SJSA1 (cell line): ENCODE measurements around the gene SEMA5B. TPM values are rescaled to one million over a fixed set of nuclear protein-coding genes. Genes with fewer than 3 reads are reported as not detected.

ENCODE experiments used
- DNase-seq, 2 experiments: peaks; one replicate each; pipeline ENCODE4 v3.0.0-alpha.2; 2015 to 2020; ENCODE audit warnings: low spot score in 2 of 2, low read depth in 1 of 2
- H3K27ac ChIP-seq: fragments of 250-450 bp; sonication (Bioruptor Pico); 2 replicates; pipeline ENCODE4 v1.5.1; 2020; ENCODE audit warnings: mild to moderate bottlenecking, moderate library complexity
- H3K27me3 ChIP-seq: fragments of 250-450 bp; sonication (Bioruptor Pico); replicated peaks from 2 replicates; pipeline ENCODE4 v1.5.1; 2020; ENCODE audit warnings: mild to moderate bottlenecking, moderate library complexity
- H3K36me3 ChIP-seq: fragments of 250-450 bp; sonication (Bioruptor Pico); 2 replicates; pipeline ENCODE4 v1.5.1; 2020; ENCODE audit warnings: mild to moderate bottlenecking
- H3K4me1 ChIP-seq: fragments of 250-450 bp; sonication (Bioruptor Pico); replicated peaks from 2 replicates; pipeline ENCODE4 v1.6.1; 2021; ENCODE audit warnings: mild to moderate bottlenecking
- H3K4me3 ChIP-seq: fragments of 250-450 bp; sonication (Bioruptor Pico); 2 replicates; pipeline ENCODE4 v1.5.1; 2020; ENCODE audit warnings: mild to moderate bottlenecking
- H3K9me3 ChIP-seq: fragments of 250-450 bp; sonication (Bioruptor Pico); replicated peaks from 2 replicates; pipeline ENCODE4 v1.5.1; 2020; ENCODE audit warnings: mild to moderate bottlenecking
- total RNA-seq: library from RNA; depleted of rRNA; stranded (reverse); fragments of >200 nt; shearing (Covaris generic); gene quantifications from 2 replicates; pipeline ENCODE4 v1.2.3, GENCODE V29; 2014

SEMA5B gene
- total RNA-seq, 1 experiment from 2014 or later = not detected

GRCh38 chr3:122992133-122992532 is 35.4 kb downstream of the SEMA5B start:
- H3K4me3 ChIP-seq = no peak overlapping the region
- no peak for DNase-seq
- H3K27me3 ChIP-seq = peaks cover 32% of the 10 kb centered on the region
- H3K4me1 ChIP-seq = no peaks in the 10 kb centered on the region
- no peaks in the 10 kb centered on the region for H3K36me3 ChIP-seq
- H3K27ac ChIP-seq = no peak overlapping the region
- H3K9me3 ChIP-seq = no peaks in the 10 kb centered on the region

- no peaks in the 10 kb centered on the region for H3K36me3 ChIP-seq
- no peaks in the 10 kb centered on the region for H3K4me1 ChIP-seq
- peaks cover 28% of the 10 kb centered on the region for H3K27me3 ChIP-seq
- DNase-seq = no peak
- no peak overlapping the region for H3K4me3 ChIP-seq
- H3K9me3 ChIP-seq = no peaks in the 10 kb centered on the region
- H3K27ac ChIP-seq = no peak overlapping the region
Observed at GRCh38 chr3:122991236-122991985, 36.2 kb downstream of the SEMA5B start.

GRCh38 chr3:122989856-122990575 is 37.5 kb downstream of the SEMA5B start:
- no peaks in the 10 kb centered on the region for H3K4me1 ChIP-seq
- H3K27ac ChIP-seq = no peak overlapping the region
- no peak overlapping the region for H3K4me3 ChIP-seq
- H3K36me3 ChIP-seq = no peaks in the 10 kb centered on the region
- DNase-seq = no peak
- no peaks in the 10 kb centered on the region for H3K9me3 ChIP-seq
- H3K27me3 ChIP-seq = peaks cover 18% of the 10 kb centered on the region

GRCh38 chr3:122988508-122988907 is 39.1 kb downstream of the SEMA5B start:
- no peaks in the 10 kb centered on the region for H3K36me3 ChIP-seq
- no peak overlapping the region for H3K4me3 ChIP-seq
- H3K27ac ChIP-seq = no peak overlapping the region
- no peak for DNase-seq
- no peaks in the 10 kb centered on the region for H3K4me1 ChIP-seq
- no peaks in the 10 kb centered on the region for H3K9me3 ChIP-seq
- peaks cover 6% of the 10 kb centered on the region; the same call in 1 of the 2 replicates for H3K27me3 ChIP-seq

GRCh38 chr3:122987736-122988319 is 39.7 kb downstream of the SEMA5B start:
- no peak for DNase-seq
- no peaks in the 10 kb centered on the region for H3K4me1 ChIP-seq
- no peak overlapping the region for H3K4me3 ChIP-seq
- H3K27ac ChIP-seq = no peak overlapping the region
- H3K9me3 ChIP-seq = no peaks in the 10 kb centered on the region
- H3K27me3 ChIP-seq = peaks cover 6% of the 10 kb centered on the region; the same call in 1 of the 2 replicates
- H3K36me3 ChIP-seq = no peaks in the 10 kb centered on the region

GRCh38 chr3:122987231-122987630 is 40.3 kb downstream of the SEMA5B start:
- no peak for DNase-seq
- no peaks in the 10 kb centered on the region for H3K4me1 ChIP-seq
- H3K4me3 ChIP-seq = no peak overlapping the region
- no peaks in the 10 kb centered on the region for H3K36me3 ChIP-seq
- H3K27ac ChIP-seq = no peak overlapping the region
- no peaks in the 10 kb centered on the region for H3K9me3 ChIP-seq
- peaks cover 3% of the 10 kb centered on the region; the same call in 1 of the 2 replicates for H3K27me3 ChIP-seq

- DNase-seq = no peak
- H3K27me3 ChIP-seq = peaks cover 3% of the 10 kb centered on the region; the same call in 1 of the 2 replicates
- no peak overlapping the region for H3K27ac ChIP-seq
- H3K36me3 ChIP-seq = no peaks in the 10 kb centered on the region
- no peaks in the 10 kb centered on the region for H3K4me1 ChIP-seq
- H3K4me3 ChIP-seq = no peak overlapping the region
- H3K9me3 ChIP-seq = no peaks in the 10 kb centered on the region
Observed at GRCh38 chr3:122986693-122987179, 40.8 kb downstream of the SEMA5B start.

- no peak for DNase-seq
- Histone ChIP-seq H3K4me3 (no peak overlapping the region), H3K4me1 (no peaks in the 10 kb centered on the region), H3K36me3 (no peaks in the 10 kb centered on the region), H3K9me3 (no peaks in the 10 kb centered on the region), H3K27me3 (no peaks in the 10 kb centered on the region; the same call in 1 of the 2 replicates), H3K27ac (no peak overlapping the region)
Observed at GRCh38 chr3:122985539-122985938, 42.0 kb downstream of the SEMA5B start.

GRCh38 chr3:122984650-122985049 is 42.9 kb downstream of the SEMA5B start:
- Histone ChIP-seq H3K27me3 (no peaks in the 10 kb centered on the region; the same call in 1 of the 2 replicates), H3K4me1 (no peaks in the 10 kb centered on the region), H3K4me3 (no peak overlapping the region), H3K27ac (no peak overlapping the region), H3K9me3 (no peaks in the 10 kb centered on the region), H3K36me3 (no peaks in the 10 kb centered on the region)
- DNase-seq = no peak

GRCh38 chr3:122984007-122984406 is 43.6 kb downstream of the SEMA5B start:
- Histone ChIP-seq H3K4me3 (no peak overlapping the region), H3K9me3 (no peaks in the 10 kb centered on the region), H3K4me1 (no peaks in the 10 kb centered on the region), H3K27ac (no peak overlapping the region), H3K36me3 (no peaks in the 10 kb centered on the region), H3K27me3 (no peaks in the 10 kb centered on the region; the same call in 1 of the 2 replicates)
- no peak for DNase-seq

GRCh38 chr3:122982216-122983185 is 45.1 kb downstream of the SEMA5B start:
- Histone ChIP-seq H3K4me1 (0 out of 2 replicates have a peak, but pooled peaks cover 3% of the 10 kb centered on the region), H3K9me3 (no peaks in the 10 kb centered on the region), H3K36me3 (no peaks in the 10 kb centered on the region), H3K27me3 (0 out of 2 replicates have a peak, but pooled peaks cover 5% of the 10 kb centered on the region), H3K4me3 (no peak overlapping the region), H3K27ac (no peak overlapping the region)
- DNase-seq = no peak

GRCh38 chr3:122979211-122979610 is 48.4 kb downstream of the SEMA5B start:
- no peaks in the 10 kb centered on the region for H3K9me3 ChIP-seq
- H3K36me3 ChIP-seq = no peaks in the 10 kb centered on the region
- no peak overlapping the region for H3K27ac ChIP-seq
- 0 out of 2 replicates have a peak, but pooled peaks cover 5% of the 10 kb centered on the region for H3K27me3 ChIP-seq
- peaks cover 3% of the 10 kb centered on the region; the same call in 1 of the 2 replicates for H3K4me1 ChIP-seq
- H3K4me3 ChIP-seq = no peak overlapping the region
- no peak for DNase-seq

- DNase-seq = no peak
- Histone ChIP-seq H3K4me1 (peaks cover 3% of the 10 kb centered on the region; the same call in 1 of the 2 replicates), H3K27me3 (0 out of 2 replicates have a peak, but pooled peaks cover 5% of the 10 kb centered on the region), H3K4me3 (no peak overlapping the region), H3K27ac (no peak overlapping the region), H3K36me3 (no peaks in the 10 kb centered on the region), H3K9me3 (no peaks in the 10 kb centered on the region)
Observed at GRCh38 chr3:122978569-122978968, 49.0 kb downstream of the SEMA5B start.
